Natural killer cell (primary cell): Measurements from ENCODE around the gene SLC38A1. TPM values are rescaled to one million over a fixed set of nuclear protein-coding genes. Genes with fewer than 3 reads are reported as not detected.

Experiments
- ATAC-seq, 3 donors: fragments of 150-1000 bp in 2 of 3; fragments of 200-7000 bp in 1 of 3; cut with Tn5 transposase; 1 replicate in 1 of 3; 2 replicates in 2 of 3; pipeline ENCODE4 v1.10.0; 2021; ENCODE audit warnings: mild to moderate bottlenecking in 2 of 3, moderate library complexity in 2 of 3
- DNase-seq, 2 donors: peaks; one replicate each; pipeline versions ENCODE4 v3.0.0 to v3.0.0-alpha.2; 2013 to 2021; ENCODE audit warnings: mixed read lengths in 1 of 2
- H3K27ac ChIP-seq: one replicate; pipeline ENCODE4 v1.5.1; 2013; ENCODE audit warnings: mild to moderate bottlenecking, low read length
- H3K27me3 ChIP-seq: one replicate; pipeline ENCODE4 v1.6.1; 2013; ENCODE audit warnings: low read length; ENCODE audit not compliant: control insufficient read depth, insufficient read depth
- H3K36me3 ChIP-seq: one replicate; pipeline ENCODE4 v1.6.1; 2013; ENCODE audit warnings: low read length; ENCODE audit not compliant: control insufficient read depth, insufficient read depth
- H3K4me1 ChIP-seq: one replicate; pipeline ENCODE4 v1.6.1; 2013; ENCODE audit warnings: low read length; ENCODE audit not compliant: control insufficient read depth, insufficient read depth
- H3K4me3 ChIP-seq: one replicate; pipeline ENCODE4 v1.5.1; 2013; ENCODE audit warnings: low read length
- H3K9me3 ChIP-seq: one replicate; pipeline ENCODE4 v1.6.1; 2013; ENCODE audit warnings: low read length; ENCODE audit not compliant: control insufficient read depth, insufficient read depth
- H3K27ac Mint-ChIP-seq, 2 donors: one replicate each; pipeline ENCODE4 v1.8.0; 2022; ENCODE audit warnings: mild to moderate bottlenecking in 2 of 2, mixed read lengths in 2 of 2, moderate library complexity in 1 of 2
- H3K27me3 Mint-ChIP-seq, 2 donors: one replicate each; pipeline ENCODE4 v1.8.0; 2022; ENCODE audit warnings: low read depth in 2 of 2, mixed read lengths in 2 of 2
- H3K36me3 Mint-ChIP-seq: one replicate; pipeline ENCODE4 v1.8.0; 2022; ENCODE audit warnings: mixed read lengths
- H3K4me1 Mint-ChIP-seq, 2 donors: one replicate each; pipeline ENCODE4 v1.8.0; 2022; ENCODE audit warnings: mixed read lengths in 2 of 2
- H3K4me3 Mint-ChIP-seq: one replicate; pipeline ENCODE4 v1.8.0; 2022; ENCODE audit warnings: mild to moderate bottlenecking, moderate library complexity, mixed read lengths
- H3K9me3 Mint-ChIP-seq, 2 donors: one replicate each; pipeline ENCODE4 v1.8.0; 2022; ENCODE audit warnings: mixed read lengths in 2 of 2
- WGBS: methylation state at CpG from one replicate; pipeline ENCODE4 v1.1.7; 2013; ENCODE audit warnings: missing lambda C conversion rate; ENCODE audit not compliant: insufficient coverage; 5-methylcytosine and 5-hydroxymethylcytosine counted together
- intact Hi-C: fragments of 100-400 bp; cut with micrococcal nuclease; formaldehyde crosslinking; loops from one replicate; pipeline ENCODE4 v1.14.2; 2022
- total RNA-seq, 4 donors: library from RNA; stranded (reverse); fragments of 120-200 nt in 1 of 4; gene quantifications; one replicate each; pipeline versions ENCODE4 v1.2.3 to v1.2.4, GENCODE V29; 2013 to 2022
- TF ChIP-seq, protein P1 (sequence below): fragments of 200-600 bp; IDR thresholded peaks from one replicate; pipeline ENCODE4 v1.8.0; 2022; ENCODE audit warnings: antibody characterized with exemption

SLC38A1 gene
- total RNA-seq, 3 donors from 2014 or later (not counting 1 experiment from before 2014, with no cell fraction given), result 295 to 385 (median 354) TPM

DNA sequence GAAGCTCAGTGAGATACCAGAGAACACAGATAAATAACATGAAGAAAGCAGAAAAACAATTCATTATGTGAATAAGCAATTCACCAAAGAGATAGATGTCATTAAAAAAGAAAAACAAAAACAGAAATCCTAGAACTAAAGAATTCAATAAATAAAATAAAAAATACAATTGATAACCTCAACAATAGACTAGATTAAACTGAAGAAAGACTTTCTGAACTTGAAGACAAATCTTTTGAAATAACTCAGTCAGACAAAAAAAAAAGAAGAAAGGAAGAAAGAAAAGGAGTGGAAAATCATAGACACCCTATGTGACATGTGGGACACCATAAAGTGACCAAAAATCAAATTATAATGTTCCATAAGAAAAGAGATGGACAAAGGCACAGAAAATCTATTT, 14.0 kb upstream of the SLC38A1 start:
- peaks cover 30% of the 10 kb centered on the region for H3K9me3 ChIP-seq
- intact Hi-C loops, result no loop called here
- ATAC-seq (no peak), DNase-seq (no peak)
- no peaks in the 10 kb centered on the region for H3K4me1 ChIP-seq
- no peaks in the 10 kb centered on the region for H3K27me3 ChIP-seq
- no peaks in the 10 kb centered on the region for H3K36me3 ChIP-seq
- no peak overlapping the region for H3K4me3 ChIP-seq
- TF ChIP-seq, protein P1, sequence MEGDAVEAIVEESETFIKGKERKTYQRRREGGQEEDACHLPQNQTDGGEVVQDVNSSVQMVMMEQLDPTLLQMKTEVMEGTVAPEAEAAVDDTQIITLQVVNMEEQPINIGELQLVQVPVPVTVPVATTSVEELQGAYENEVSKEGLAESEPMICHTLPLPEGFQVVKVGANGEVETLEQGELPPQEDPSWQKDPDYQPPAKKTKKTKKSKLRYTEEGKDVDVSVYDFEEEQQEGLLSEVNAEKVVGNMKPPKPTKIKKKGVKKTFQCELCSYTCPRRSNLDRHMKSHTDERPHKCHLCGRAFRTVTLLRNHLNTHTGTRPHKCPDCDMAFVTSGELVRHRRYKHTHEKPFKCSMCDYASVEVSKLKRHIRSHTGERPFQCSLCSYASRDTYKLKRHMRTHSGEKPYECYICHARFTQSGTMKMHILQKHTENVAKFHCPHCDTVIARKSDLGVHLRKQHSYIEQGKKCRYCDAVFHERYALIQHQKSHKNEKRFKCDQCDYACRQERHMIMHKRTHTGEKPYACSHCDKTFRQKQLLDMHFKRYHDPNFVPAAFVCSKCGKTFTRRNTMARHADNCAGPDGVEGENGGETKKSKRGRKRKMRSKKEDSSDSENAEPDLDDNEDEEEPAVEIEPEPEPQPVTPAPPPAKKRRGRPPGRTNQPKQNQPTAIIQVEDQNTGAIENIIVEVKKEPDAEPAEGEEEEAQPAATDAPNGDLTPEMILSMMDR, result no peak
- peaks cover 18 to 30% of the 10 kb centered on the region in 2 donors for H3K9me3 Mint-ChIP-seq
- no peak overlapping the region for H3K27ac Mint-ChIP-seq
- H3K27me3 Mint-ChIP-seq, result no peaks in the 10 kb centered on the region
- no peak overlapping the region for H3K27ac ChIP-seq
- no peaks in the 10 kb centered on the region for H3K4me1 Mint-ChIP-seq
- H3K36me3 Mint-ChIP-seq, result peaks cover 30% of the 10 kb centered on the region
- no peak overlapping the region for H3K4me3 Mint-ChIP-seq

- 95% methylated on average over 3 of the region's 3 CpGs for WGBS
- Mint-ChIP-seq H3K36me3 (no peaks in the 10 kb centered on the region), H3K4me1 (no peaks in the 10 kb centered on the region), H3K9me3 (no peaks in the 10 kb centered on the region), H3K27ac (no peak overlapping the region), H3K4me3 (no peak overlapping the region), H3K27me3 (no peaks in the 10 kb centered on the region)
- intact Hi-C loops, result no loop called here
- no peaks in the 10 kb centered on the region for H3K27me3 ChIP-seq
- DNase-seq (no peak), ATAC-seq (no peak)
- no peak overlapping the region for H3K4me3 ChIP-seq
- no peaks in the 10 kb centered on the region for H3K4me1 ChIP-seq
- no peaks in the 10 kb centered on the region for H3K36me3 ChIP-seq
- H3K9me3 ChIP-seq, result peaks cover 2% of the 10 kb centered on the region
- no peak overlapping the region for H3K27ac ChIP-seq
- TF ChIP-seq, protein P1, result no peak
Measured at GRCh38 chr12:46276756-46277155, 7.9 kb upstream of the SLC38A1 start.

GRCh38 chr12:46271863-46272262, 3.0 kb upstream of the SLC38A1 start:
- no peak overlapping the region for H3K4me3 ChIP-seq
- Mint-ChIP-seq H3K4me1 (peaks cover 11 to 17% of the 10 kb centered on the region in 2 donors), H3K27ac (no peak overlapping the region), H3K36me3 (no peaks in the 10 kb centered on the region), H3K27me3 (no peaks in the 10 kb centered on the region), H3K9me3 (no peaks in the 10 kb centered on the region), H3K4me3 (no peak overlapping the region)
- H3K27me3 ChIP-seq, result no peaks in the 10 kb centered on the region
- intact Hi-C loops, result no loop called here
- TF ChIP-seq, protein P1, result no peak
- no peak for ATAC-seq
- no peak for DNase-seq
- no peaks in the 10 kb centered on the region for H3K36me3 ChIP-seq
- 85% methylated on average over 2 of the region's 2 CpGs for WGBS
- H3K9me3 ChIP-seq, result no peaks in the 10 kb centered on the region
- H3K27ac ChIP-seq, result no peak overlapping the region
- peaks cover 10% of the 10 kb centered on the region for H3K4me1 ChIP-seq
